Endothelial cell of umbilical vein (primary cell): Measurements from ENCODE around the gene IL6R. TPM values are rescaled to one million over a fixed set of nuclear protein-coding genes. Genes with fewer than 3 reads are reported as not detected.

Source experiments
- BruUV-seq: library from RNA; stranded (reverse); fragments of 400-500 nt; replicated peaks from 2 replicates; lab custom pipeline; 2021; lab: Mats Ljungman, UMichigan
- CTCF ChIA-PET: fragments of 300-600, 350-600 bp; sonication (Branson Sonifier 250); formaldehyde crosslinking; loops from one replicate; lab custom pipeline; 2021; ENCODE audit warnings: antibody characterized with exemption, inconsistent platforms; lab: Charles Lee
- POLR2A ChIA-PET: fragments of 300-600, 350-600 bp; sonication (Branson Sonifier 250); formaldehyde crosslinking; loops from one replicate; lab custom pipeline; 2021; ENCODE audit warnings: antibody characterized with exemption, inconsistent platforms; lab: Charles Lee
- DNase-seq: peaks from one replicate; pipeline ENCODE4 v3.0.0-alpha.2; 2011; ENCODE audit warnings: low read depth, low spot score
- FAIRE-seq: peaks from 2 replicates; lab custom pipeline; 2011; peaks lifted over from hg19 to GRCh38; lab: Jason Lieb, UNC
- H2AFZ ChIP-seq: 2 replicates; pipeline ENCODE4 v1.6.0; 2012; ENCODE audit warnings: low read depth, low read length, control low read depth, inconsistent platforms
- H3K27ac ChIP-seq: 2 replicates; pipeline ENCODE4 v1.5.1; 2011; ENCODE audit warnings: low read depth, mild to moderate bottlenecking, control low read depth, low read length, moderate library complexity; ENCODE audit not compliant: insufficient read depth
- H3K27me3 ChIP-seq, 2 experiments: 2 replicates each; pipeline versions ENCODE4 v1.6.0 to v1.6.1; 2011; ENCODE audit warnings: low read length in 2 of 2, mixed read lengths in 1 of 2; ENCODE audit not compliant: control insufficient read depth in 2 of 2, insufficient read depth in 2 of 2
- H3K36me3 ChIP-seq, 2 experiments: 2 replicates in 1 of 2; 3 replicates in 1 of 2; pipeline ENCODE4 v1.5.1; 2011; ENCODE audit warnings: low read length in 2 of 2, mild to moderate bottlenecking in 1 of 2, moderate library complexity in 1 of 2; ENCODE audit not compliant: control insufficient read depth in 2 of 2, insufficient read depth in 2 of 2; ENCODE audit errors: extremely low read depth in 1 of 2
- H3K4me1 ChIP-seq: 3 replicates; pipeline ENCODE4 v1.5.1; 2011; ENCODE audit warnings: mild to moderate bottlenecking, low read length; ENCODE audit not compliant: control insufficient read depth, insufficient read depth; ENCODE audit errors: extremely low read depth
- H3K4me2 ChIP-seq: 2 replicates; pipeline ENCODE4 v1.6.1; 2011; ENCODE audit warnings: low read length, control low read depth, mixed read lengths; ENCODE audit not compliant: insufficient read depth
- H3K4me3 ChIP-seq, 3 experiments: fragments of 200-600 bp in 1 of 3; sonication (generic), shearing (Covaris generic) in 1 of 3; replicated peaks in 1 of 3; 2 replicates each; pipeline ENCODE4 v1.5.1; 2011 to 2016; ENCODE audit warnings: control low read depth in 3 of 3, low read length in 3 of 3, mild to moderate bottlenecking in 2 of 3, inconsistent platforms in 1 of 3, low read depth in 1 of 3, moderate library complexity in 1 of 3; ENCODE audit not compliant: insufficient read depth in 1 of 3
- H3K79me2 ChIP-seq: 2 replicates; pipeline ENCODE4 v1.6.0; 2012; ENCODE audit warnings: low read length, inconsistent platforms; ENCODE audit not compliant: control insufficient read depth, insufficient read depth
- H3K9ac ChIP-seq: replicated peaks from 2 replicates; pipeline ENCODE3; 2011; ENCODE audit warnings: low read length, control low read depth; ENCODE audit not compliant: insufficient read depth; ENCODE audit errors: extremely low read depth
- H3K9me1 ChIP-seq: replicated peaks from 3 replicates; pipeline ENCODE4 v1.6.0; 2011; ENCODE audit warnings: mild to moderate bottlenecking, low read length; ENCODE audit not compliant: control insufficient read depth, insufficient read depth; ENCODE audit errors: extremely low read depth
- H3K9me3 ChIP-seq: replicated peaks from 2 replicates; pipeline ENCODE4 v1.5.1; 2012; ENCODE audit warnings: low read length, inconsistent platforms; ENCODE audit not compliant: control insufficient read depth, insufficient read depth
- H4K20me1 ChIP-seq: replicated peaks from 2 replicates; pipeline ENCODE3; 2011; ENCODE audit warnings: mild to moderate bottlenecking, low read length; ENCODE audit not compliant: control insufficient read depth, insufficient read depth; ENCODE audit errors: extremely low read depth
- CTCF ChIP-seq, 2 donors: IDR thresholded peaks; 1 replicate in 1 of 2; 2 replicates in 1 of 2; pipeline ENCODE4 v1.5.1; 2011; ENCODE audit warnings: low read length in 2 of 2, mild to moderate bottlenecking in 2 of 2, moderate library complexity in 2 of 2, control low read depth in 1 of 2, inconsistent platforms in 1 of 2, low read depth in 1 of 2; ENCODE audit not compliant: insufficient read depth in 1 of 2; ENCODE audit errors: extremely low read depth in 1 of 2
- EZH2 ChIP-seq: IDR thresholded peaks from 2 replicates; pipeline ENCODE4 v1.6.1; 2012; ENCODE audit warnings: borderline replicate concordance, low read depth, mild to moderate bottlenecking, moderate library complexity, low read length, inconsistent platforms; ENCODE audit not compliant: severe bottlenecking
- FOS ChIP-seq: IDR thresholded peaks from 2 replicates; pipeline ENCODE4 v1.6.1; 2011; ENCODE audit warnings: mild to moderate bottlenecking, low read length, moderate library complexity, borderline replicate concordance; ENCODE audit not compliant: insufficient read depth
- GATA2 ChIP-seq: IDR thresholded peaks from 2 replicates; pipeline ENCODE4 v1.7.0; 2011; ENCODE audit warnings: low read depth, mild to moderate bottlenecking, moderate library complexity, mixed read lengths, low read length; ENCODE audit not compliant: insufficient read length, insufficient read depth
- JUN ChIP-seq: IDR thresholded peaks from 2 replicates; pipeline ENCODE4 v1.6.1; 2011; ENCODE audit warnings: borderline replicate concordance, low read depth; ENCODE audit not compliant: insufficient read length, insufficient read depth
- MAX ChIP-seq: IDR thresholded peaks from 2 replicates; pipeline ENCODE4 v1.6.1; 2011; ENCODE audit not compliant: insufficient read depth, insufficient read length
- MYC ChIP-seq: IDR thresholded peaks from one replicate; pipeline ENCODE4 v1.6.1; 2011; ENCODE audit warnings: mild to moderate bottlenecking, low read depth, low read length
- POLR2A ChIP-seq: IDR thresholded peaks from 2 replicates; pipeline ENCODE4 v1.6.1; 2012; ENCODE audit warnings: low read depth, mild to moderate bottlenecking, control low read depth, low read length
- POLR2AphosphoS5 ChIP-seq: IDR thresholded peaks from 2 replicates; pipeline ENCODE4 v1.6.1; 2012; ENCODE audit warnings: low read depth, mild to moderate bottlenecking, control low read depth, low read length, moderate library complexity; ENCODE audit not compliant: insufficient read depth
- dilution Hi-C: fragments of 300-500 bp; cut with MboI; formaldehyde crosslinking; loops from one replicate; pipeline ENCODE4 v1.15.0; 2019; ENCODE audit warnings: low sequenced_read_pairs; ENCODE audit not compliant: extremely low pct_ligation_motif_present
- intact Hi-C: fragments of 100-400 bp; cut with micrococcal nuclease; formaldehyde crosslinking; loops from one replicate; pipeline ENCODE4 v1.10.0; 2022
- polyA plus RNA-seq, 4 experiments: library from polyadenylated mRNA; depleted of rRNA in 3 of 4; stranded (reverse) in 3 of 4; unstranded in 1 of 4; fragments of >200 nt; gene quantifications; 2 replicates each; pipeline versions ENCODE4 v1.2.1 to v1.2.3, GENCODE V29; 2011 to 2012; ENCODE audit warnings: missing spikeins in 1 of 4
- total RNA-seq: library from RNA; stranded (reverse); gene quantifications from 2 replicates; pipeline ENCODE4 v1.2.3, GENCODE V29; 2021

The IL6R gene
- total and polyA plus RNA-seq, 2 donors (not counting 3 experiments of a cell fraction or from before 2014, with no cell fraction given): 4.8 to 5.1 TPM

GRCh38 chr1:154400381-154400801 is 4.8 kb upstream of the IL6R start:
- Histone ChIP-seq H3K36me3 (no peaks in the 10 kb centered on the region), H3K27me3 (no peaks in the 10 kb centered on the region), H3K9ac (no peak overlapping the region), H3K4me2 (no peak overlapping the region), H3K9me1 (no peaks in the 10 kb centered on the region), H2AFZ (no peak overlapping the region), H3K4me1 (peaks cover 5% of the 10 kb centered on the region), H3K79me2 (no peaks in the 10 kb centered on the region), H4K20me1 (no peaks in the 10 kb centered on the region), H3K9me3 (no peaks in the 10 kb centered on the region), H3K27ac (no peak overlapping the region), H3K4me3 (no peak overlapping the region)
- no peak for TF ChIP-seq EZH2
- TF ChIP-seq CTCF (IDR thresholded peaks at IDR 0.05; ENCODE audit: extremely low read depth in 1 of 2, insufficient read depth in 1 of 2, low read depth in 1 of 2, low read length in 2 of 2): no peak
- no peak for TF ChIP-seq JUN
- no peak for TF ChIP-seq POLR2A
- TF ChIP-seq GATA2: no peak
- no peak for TF ChIP-seq MYC
- no peak for TF ChIP-seq MAX
- no peak for TF ChIP-seq FOS
- TF ChIP-seq POLR2AphosphoS5: no peak
- dilution Hi-C loops (no loop called here), intact Hi-C loops (no loop called here)
- CTCF ChIA-PET: interaction anchor here (0.7 to 1.2 kb wide), 4 partner anchors 23 to 79 kb away, joined by 3 to 4 read pairs (median 4); no protein-coding TSS in a partner anchor
- FAIRE-seq (peak; percentile 55), DNase-seq (peak; percentile 75)
- POLR2A ChIA-PET: no interaction called here
- no TSS peak for BruUV-seq
